OCI-LY7 (cell line): ENCODE results near the gene SUB1.

ENCODE experiments used
- EZH2phosphoT487 ChIP-seq: fragments of 200-600 bp; sonication (generic); IDR thresholded peaks from 2 replicates; pipeline ENCODE4 v1.6.1; 2018; ENCODE audit warnings: low read depth, borderline replicate concordance, mild to moderate bottlenecking, mixed run types, antibody characterized with exemption, low read length, moderate library complexity, mixed read lengths
- TF ChIP-seq, protein P1 (sequence below): fragments of 200-600 bp; sonication (generic); conservative IDR thresholded peaks from 2 replicates; pipeline ENCODE4 v1.5.1; 2014; ENCODE audit warnings: mild to moderate bottlenecking, antibody characterized with exemption, low read length, moderate library complexity, mixed read lengths

DNA sequence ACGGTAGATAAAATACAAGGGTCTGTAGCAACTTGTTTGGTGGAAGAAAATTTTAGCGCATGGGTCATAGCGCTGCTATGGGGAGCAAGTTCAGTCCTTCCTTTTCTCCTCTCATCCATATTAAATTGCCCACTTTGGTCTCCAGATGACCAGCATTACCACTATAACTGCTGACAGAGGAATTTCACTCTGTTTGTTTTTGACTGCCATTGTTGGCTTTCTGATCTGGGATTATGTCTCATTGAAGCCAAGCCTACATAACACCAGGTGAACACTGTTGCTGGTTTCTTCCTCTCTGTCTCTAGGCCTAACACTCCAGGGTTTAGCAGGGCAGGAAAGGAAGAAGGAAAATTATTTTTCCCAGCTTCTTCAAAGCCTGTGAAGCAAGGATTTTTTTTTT, 6.6 kb upstream of the SUB1 start:
- TF ChIP-seq, protein P1, sequence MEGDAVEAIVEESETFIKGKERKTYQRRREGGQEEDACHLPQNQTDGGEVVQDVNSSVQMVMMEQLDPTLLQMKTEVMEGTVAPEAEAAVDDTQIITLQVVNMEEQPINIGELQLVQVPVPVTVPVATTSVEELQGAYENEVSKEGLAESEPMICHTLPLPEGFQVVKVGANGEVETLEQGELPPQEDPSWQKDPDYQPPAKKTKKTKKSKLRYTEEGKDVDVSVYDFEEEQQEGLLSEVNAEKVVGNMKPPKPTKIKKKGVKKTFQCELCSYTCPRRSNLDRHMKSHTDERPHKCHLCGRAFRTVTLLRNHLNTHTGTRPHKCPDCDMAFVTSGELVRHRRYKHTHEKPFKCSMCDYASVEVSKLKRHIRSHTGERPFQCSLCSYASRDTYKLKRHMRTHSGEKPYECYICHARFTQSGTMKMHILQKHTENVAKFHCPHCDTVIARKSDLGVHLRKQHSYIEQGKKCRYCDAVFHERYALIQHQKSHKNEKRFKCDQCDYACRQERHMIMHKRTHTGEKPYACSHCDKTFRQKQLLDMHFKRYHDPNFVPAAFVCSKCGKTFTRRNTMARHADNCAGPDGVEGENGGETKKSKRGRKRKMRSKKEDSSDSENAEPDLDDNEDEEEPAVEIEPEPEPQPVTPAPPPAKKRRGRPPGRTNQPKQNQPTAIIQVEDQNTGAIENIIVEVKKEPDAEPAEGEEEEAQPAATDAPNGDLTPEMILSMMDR = no peak
- no peak for TF ChIP-seq EZH2phosphoT487
